HG03108 (cell line): ENCODE results near the gene LYPLAL1.
"Not testable (repeated sequence)": the region's sequence is repeated elsewhere in the genome, so short reads cannot be mapped to it uniquely, and the experiment has no call there.

Source experiments
- ATAC-seq: cut with Tn5 transposase; IDR thresholded peaks from one replicate; pipeline ENCODE4 v1.9.1; 2021; ENCODE audit warnings: moderate library complexity; ENCODE audit not compliant: unreplicated experiment

LYPLAL1 gene

GRCh38 chr1:219209578-219209977, 35.9 kb downstream of the LYPLAL1 start:
- ATAC-seq: no peak

GRCh38 chr1:219210067-219210466, 36.4 kb downstream of the LYPLAL1 start:
- no peak for ATAC-seq

- ATAC-seq: no peak
Observed at GRCh38 chr1:219215477-219215876, 41.8 kb downstream of the LYPLAL1 start.

- ATAC-seq: peak; percentile 92
Observed at GRCh38 chr1:219220945-219221344, 47.3 kb downstream of the LYPLAL1 start.

GRCh38 chr1:219223496-219223895, 49.8 kb downstream of the LYPLAL1 start:
- ATAC-seq: no peak

- ATAC-seq: no peak
Observed at GRCh38 chr1:219226196-219226595, 52.5 kb downstream of the LYPLAL1 start.

GRCh38 chr1:219227360-219228057, 53.8 kb downstream of the LYPLAL1 start:
- no peak for ATAC-seq

GRCh38 chr1:219228058-219228419, 54.4 kb downstream of the LYPLAL1 start:
- ATAC-seq: no peak

- ATAC-seq: no peak
Observed at GRCh38 chr1:219232890-219233289, 59.2 kb downstream of the LYPLAL1 start.

- no peak for ATAC-seq
Observed at GRCh38 chr1:219235903-219236481, 62.3 kb downstream of the LYPLAL1 start.

- no peak for ATAC-seq
Observed at GRCh38 chr1:219236933-219237610, 63.4 kb downstream of the LYPLAL1 start.

GRCh38 chr1:219239518-219239917, 65.8 kb downstream of the LYPLAL1 start:
- ATAC-seq: no peak

GRCh38 chr1:219244864-219245263, 71.2 kb downstream of the LYPLAL1 start:
- ATAC-seq: no peak

GRCh38 chr1:219247441-219247840, 73.8 kb downstream of the LYPLAL1 start:
- no peak for ATAC-seq

GRCh38 chr1:219250468-219250867, 76.8 kb downstream of the LYPLAL1 start:
- ATAC-seq: not testable (repeated sequence)

GRCh38 chr1:219257751-219258150, 84.1 kb downstream of the LYPLAL1 start:
- ATAC-seq: no peak

- no peak for ATAC-seq
Observed at GRCh38 chr1:219261454-219261853, 87.8 kb downstream of the LYPLAL1 start.
